Fibroblast of skin of left quadriceps (primary cell): ENCODE measurements around the gene ID3.

Experiments used
- DNase-seq, 2 experiments: peaks; one replicate each; pipeline ENCODE4 v3.0.0-alpha.2; 2013; ENCODE audit warnings: low read depth in 2 of 2

ID3 gene

DNA sequence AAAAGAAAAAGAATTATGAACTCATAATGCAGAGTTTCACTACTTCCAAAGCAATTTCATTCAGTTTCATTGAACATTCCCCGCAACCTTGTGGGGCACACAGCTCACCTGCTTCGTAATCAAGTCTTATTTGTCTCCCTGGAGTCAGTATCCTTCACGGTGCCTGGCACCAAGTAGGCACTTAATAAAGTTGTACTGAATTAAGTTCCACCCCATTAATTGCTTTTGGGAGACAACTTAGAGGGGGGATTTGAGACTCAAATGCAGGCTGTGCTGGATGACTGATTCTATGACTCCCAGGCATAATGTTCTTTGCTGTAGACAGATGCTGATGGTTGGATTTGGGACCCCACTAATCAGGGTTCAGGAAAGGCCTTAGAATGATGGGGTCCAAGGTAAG, 6.5 kb upstream of the ID3 start:
- no peak for DNase-seq

DNA sequence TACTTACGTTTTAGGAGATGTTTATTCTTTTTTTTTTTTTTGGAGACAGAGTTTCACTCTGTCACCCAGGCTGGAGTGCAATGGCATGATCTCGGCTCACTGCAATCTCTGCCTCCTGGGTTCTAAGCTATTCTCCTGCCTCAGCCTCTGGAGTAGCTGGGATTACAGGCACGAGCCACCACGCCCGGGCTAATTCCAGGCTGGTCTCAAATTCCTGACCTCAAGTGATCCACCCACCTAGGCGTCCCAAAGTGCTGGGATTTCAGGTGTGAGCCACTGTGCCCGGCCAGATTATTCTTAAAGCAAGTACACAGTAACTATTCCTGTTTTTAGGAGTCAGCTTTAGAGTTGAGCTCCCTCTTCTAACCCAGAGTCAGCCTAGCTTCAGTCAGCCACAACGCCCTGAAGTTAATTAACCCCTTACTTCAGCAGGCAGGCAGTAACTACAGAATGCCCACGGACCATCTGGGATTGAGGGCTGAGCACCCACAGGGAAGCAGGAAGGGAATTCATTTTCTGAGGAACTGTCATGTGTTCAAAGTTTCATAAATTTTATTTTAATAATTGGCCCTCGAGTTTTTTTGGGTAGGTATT, 5.3 kb upstream of the ID3 start:
- DNase-seq, result no peak

DNA sequence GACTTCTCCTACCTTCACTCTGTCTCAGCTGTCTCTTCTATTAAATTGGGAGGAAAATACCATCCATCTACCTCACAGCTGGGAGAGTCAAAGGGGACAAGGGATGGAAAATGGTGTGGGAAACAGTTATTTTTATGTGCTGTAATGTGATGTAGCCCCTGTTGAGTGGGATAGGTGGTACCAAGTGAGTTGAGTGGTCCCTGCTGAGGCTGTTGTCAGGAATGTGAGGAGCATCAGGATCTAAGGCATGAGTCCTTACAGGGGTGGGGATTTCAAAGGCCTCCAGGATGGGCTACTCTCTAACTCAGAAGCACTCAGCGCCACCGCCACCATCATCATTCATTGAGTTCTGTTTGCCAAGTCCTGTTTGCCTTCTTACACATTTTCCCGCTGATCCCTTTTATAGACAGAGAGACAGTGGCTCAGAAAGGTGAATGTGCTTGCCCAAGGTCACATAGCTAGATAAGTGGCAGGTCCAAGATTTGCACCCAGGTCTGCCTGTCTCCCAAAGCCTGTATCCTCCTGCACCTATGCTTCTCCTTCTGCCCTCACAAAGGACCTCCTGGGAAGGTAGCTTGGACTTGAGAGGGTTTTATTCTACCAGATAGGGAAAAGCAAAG, 4.6 kb upstream of the ID3 start:
- DNase-seq, result no peak

DNA sequence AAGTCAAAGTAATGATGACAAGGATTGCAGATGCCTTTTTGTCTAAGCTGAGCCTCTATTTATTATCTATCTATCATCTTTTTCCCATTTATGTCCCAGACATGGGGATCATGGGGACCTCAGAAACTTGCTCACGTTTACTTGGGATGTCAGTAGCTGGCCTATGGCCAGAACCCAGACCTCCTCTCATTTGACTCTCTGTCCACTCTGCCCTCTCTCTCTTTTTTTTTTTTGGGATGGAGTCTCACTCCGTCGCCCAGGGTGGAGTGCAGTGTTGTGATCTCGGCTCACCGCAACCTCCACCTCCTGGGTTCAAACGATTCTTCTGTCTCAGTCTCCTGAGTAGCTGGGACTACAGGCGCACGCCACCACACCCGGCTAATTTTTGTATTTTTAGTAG, 3.7 kb upstream of the ID3 start:
- no peak for DNase-seq

DNA sequence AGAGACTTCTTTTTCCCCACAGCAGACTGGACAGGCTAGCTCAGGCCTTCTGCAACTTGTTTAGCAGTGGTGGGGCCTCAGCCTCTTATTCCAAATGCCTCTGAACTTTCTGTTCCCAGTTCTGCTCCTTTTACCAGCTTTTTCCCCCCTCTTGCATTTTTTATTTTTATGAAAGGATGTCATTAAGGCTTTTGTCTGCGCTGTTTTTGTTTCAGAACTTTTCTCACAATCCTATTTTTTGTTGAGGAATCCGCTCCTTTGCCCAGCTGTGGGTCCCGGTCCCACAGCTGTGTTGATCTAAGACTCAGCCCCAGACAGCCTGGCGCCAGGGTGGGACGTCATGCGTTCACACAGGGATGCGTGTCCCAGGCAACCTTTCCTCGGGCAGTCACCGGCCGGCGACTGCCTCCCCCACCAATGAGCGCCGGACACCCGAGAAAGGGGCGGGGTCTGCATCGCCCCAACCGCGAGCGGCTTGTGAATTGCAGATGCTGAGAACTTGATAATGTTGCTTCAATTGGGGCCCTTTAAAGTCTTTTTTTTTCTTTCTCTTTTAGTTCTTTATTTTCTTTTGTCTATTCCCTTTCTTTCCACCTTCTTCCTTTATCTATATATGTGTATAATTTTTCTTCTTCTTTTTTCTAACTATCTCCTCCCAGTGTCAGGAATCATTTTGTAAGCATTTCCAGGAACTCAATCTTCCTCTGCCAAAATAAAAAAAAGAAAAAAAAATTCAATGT, 3.0 kb upstream of the ID3 start:
- DNase-seq, result peak; percentile 87 to 90

GRCh38 chr1:23561813-23562100, 2.5 kb upstream of the ID3 start:
- DNase-seq, result no peak

- no peak for DNase-seq
Measured at GRCh38 chr1:23561076-23561812, 1.9 kb upstream of the ID3 start.

DNA sequence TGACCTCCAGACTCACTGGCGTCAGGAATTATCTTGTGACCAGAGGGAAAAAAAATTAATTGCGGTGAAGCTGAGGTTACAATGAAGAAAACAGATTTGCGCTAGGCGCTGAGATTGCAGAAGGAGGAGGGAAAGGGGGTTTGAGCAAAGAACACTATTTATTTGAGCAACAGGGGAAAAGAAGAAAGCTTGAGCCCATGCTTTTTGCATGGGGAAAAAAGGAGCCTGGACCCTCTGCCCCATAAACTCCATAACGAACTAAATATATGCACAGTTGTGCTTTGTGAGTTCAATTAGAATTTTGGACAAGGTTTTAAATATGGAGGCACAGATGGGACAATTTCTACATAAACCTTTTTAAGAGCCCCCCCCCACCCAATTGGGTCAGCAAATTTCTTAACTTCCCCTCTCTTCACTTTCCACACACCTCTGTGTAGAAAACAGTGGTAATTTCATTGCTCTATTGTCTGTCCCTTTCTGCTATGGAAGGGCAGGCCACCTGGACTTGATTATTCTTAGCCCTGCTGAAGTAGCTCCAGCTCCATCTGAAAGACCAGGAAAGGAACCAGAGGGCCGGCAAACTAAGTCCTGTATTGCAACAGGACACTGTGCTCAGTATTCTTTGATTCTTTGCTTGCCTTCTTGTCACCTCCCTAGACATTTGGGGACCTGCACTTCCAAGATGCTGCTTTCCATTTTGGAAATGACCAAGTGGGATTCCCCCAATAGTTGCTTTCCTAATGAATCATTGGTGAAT, 862 bp upstream of the ID3 start:
- DNase-seq, result peak in 1 of 2 experiments; percentile 36

DNA sequence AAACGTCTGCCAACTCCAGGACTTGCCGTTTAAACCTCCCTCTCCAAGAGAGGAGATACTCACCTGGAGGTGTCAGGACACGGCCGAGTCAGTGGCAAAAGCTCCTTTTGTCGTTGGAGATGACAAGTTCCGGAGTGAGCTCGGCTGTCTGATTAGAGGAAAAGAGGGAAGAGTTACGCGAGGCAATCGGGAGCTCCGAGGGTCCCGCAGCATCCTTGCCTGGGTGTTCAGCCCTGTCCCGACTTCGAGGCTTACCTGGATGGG, 497 bp downstream of the ID3 start:
- no peak for DNase-seq

GRCh38 chr1:23558140-23558871, 995 bp downstream of the ID3 start:
- no peak for DNase-seq

DNA sequence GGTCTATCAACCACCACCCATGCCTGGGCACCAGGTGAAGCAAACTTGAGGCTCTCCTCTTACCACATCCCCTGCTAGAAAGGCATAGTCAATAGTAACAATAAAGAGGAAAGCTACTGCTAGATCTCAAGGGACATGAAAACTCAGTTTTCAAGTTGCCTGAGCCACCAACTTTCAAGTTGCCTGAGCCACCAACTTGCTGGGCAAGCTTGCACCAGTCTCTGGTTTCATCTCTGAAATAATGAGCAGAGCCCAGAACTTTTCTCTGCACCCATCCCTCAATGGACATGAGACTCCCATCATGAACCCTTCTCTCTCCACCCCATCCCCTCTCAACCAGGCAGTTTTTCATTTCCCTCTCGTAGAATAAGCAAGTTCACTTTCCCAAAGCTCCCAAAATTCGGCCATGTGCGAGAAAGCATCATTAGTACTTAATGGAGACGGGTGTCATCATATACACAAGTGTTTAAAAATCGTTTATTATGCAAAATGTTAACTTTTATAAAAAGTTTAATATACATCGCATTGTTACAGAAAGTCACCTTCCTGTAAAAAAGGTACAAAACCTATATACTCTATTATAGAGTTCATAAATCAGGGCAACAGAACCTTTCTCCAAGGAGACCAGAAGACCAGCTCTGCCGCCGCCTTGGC, 1.7 kb downstream of the ID3 start:
- DNase-seq, result no peak

DNA sequence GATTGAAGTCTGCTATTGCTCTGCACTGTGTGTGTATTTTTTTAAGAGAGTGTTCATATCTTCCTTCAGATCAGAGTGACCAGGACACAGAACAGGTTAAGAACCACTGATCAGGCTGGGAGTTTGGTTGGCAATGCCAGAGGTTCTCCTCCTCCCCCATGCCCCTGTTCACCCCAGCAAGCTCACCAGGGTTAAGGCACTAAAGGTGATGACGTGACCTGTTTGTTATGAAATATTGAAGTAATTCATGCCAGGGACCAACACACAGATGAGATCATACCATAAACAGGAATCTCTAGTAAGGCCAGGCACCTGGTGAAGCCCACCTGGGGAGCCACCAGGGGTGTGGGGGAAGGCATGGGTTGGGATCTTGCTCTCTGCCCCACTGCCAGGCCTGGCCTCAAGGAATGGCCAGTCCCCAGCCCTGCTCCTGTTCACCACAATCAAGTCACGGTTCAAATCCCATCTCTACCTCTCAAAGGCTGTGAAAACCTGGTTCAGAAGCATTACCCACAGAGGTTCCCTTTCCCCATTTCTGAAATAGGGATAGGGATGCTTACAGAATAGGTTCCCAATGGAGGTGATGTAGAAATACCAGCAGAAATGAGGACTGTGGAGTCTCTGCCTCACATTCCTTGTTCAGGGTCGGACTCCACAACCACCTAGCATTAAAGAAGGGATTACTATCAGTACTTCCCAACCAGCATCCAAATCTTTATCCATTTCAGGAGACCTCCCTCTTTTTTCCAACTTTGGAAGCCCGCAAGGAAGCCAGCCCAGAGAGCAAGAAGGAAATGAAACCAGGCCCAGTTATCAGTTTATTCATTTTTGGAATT, 2.4 kb downstream of the ID3 start:
- DNase-seq, result no peak

DNA sequence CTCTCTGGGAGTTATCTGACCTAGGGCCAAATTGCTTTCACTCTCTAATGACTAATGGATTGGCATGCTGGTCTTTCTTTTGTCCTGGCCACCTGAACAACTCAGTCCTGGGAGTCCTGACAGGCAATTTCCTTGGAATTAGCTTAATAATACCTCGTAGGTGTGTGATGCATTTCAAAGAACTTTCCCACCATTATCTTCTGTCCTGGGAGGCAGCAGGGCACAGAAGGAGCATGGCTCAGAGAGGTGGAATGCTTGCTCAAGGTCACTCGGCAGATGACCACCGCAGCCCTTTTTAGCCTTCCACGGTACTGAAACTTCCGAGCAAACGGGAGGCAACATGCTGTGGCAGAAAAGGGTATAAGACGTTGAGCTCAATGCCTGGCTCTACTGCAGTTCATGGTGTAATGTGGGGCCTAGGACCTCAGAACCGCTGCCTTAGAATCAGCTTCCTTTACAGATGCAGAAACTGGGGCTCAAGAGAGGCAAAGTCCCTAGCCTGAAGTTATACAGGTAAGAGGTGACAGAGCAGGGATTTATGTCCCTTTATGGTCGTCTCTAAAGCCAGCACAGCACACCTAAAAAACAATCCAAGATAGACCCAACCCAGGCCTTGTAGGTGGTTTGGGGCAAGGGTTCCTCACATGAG, 3.2 kb downstream of the ID3 start:
- no peak for DNase-seq

GRCh38 chr1:23555270-23555985, 3.9 kb downstream of the ID3 start:
- no peak for DNase-seq

DNA sequence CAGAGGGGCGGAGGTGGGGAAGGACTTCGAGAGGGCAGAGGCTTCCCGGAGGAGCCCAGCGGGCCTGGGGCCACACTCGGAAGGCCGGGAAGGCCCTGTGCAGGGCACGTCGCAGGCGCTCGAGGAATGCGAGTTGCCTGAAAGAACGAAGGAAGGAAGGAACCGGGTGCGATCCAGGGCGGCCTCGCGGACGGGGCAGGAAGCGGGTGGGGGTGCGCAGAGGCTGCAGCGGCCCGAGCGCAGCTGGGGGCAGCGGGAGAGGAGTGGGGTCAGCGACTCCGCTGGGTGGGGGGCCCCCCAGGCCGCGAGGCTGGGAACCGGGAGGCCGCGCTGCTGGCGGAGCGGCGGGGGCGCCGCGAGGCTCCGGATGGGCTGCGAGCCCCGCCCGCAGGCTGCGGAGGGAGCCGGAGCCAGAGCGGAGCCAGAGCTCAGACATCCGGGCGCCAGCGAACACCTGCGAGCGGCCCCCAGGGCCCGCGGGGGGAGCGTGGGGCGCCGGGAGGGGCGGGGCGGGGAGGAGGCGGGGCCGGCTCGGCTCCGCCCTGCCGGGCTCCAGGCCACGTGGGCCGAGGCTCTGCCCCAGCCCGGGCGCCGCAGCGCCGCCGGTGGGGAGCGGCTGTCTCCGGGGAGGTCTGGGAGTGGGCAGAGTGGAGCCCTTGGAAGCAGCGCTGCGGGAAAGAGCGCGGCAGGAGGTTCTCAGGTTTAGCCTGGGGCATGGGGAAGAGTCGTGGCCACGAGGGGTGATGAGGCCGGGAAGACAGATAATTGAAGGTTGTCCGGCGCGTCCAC, 4.6 kb downstream of the ID3 start:
- peak; percentile 60 to 72 for DNase-seq

GRCh38 chr1:23554127-23554480, 5.2 kb downstream of the ID3 start:
- no peak for DNase-seq

GRCh38 chr1:23553231-23554126, 5.8 kb downstream of the ID3 start:
- no peak for DNase-seq
